ENCODE results near the gene GALNT8. TPM values are rescaled to one million over a fixed set of nuclear protein-coding genes. Genes with fewer than 3 reads are reported as not detected.
"Not testable (repeated sequence)": the region's sequence is repeated elsewhere in the genome, so short reads cannot be mapped to it uniquely, and the experiment has no call there.

The GALNT8 gene
- total RNA-seq, 1 donor from 2014 or later, result 1.5 TPM

- H3K27me3 ChIP-seq (ENCODE audit: low read depth), result no peaks in the 10 kb centered on the region
- H3K36me3 ChIP-seq, result no peaks in the 10 kb centered on the region
- intact Hi-C loops (cut with micrococcal nuclease), result no loop called here
- H3K4me3 ChIP-seq, result no peak overlapping the region
- no peak for DNase-seq
- H3K4me1 ChIP-seq, result no peaks in the 10 kb centered on the region
- H3K27ac ChIP-seq (replicated peaks), result no peak overlapping the region
- no peak for TF ChIP-seq CTCF (IDR thresholded peaks at IDR 0.05; ENCODE audit: borderline replicate concordance)
- no peaks in the 10 kb centered on the region for H3K9me3 ChIP-seq (replicated peaks)
Observed at GRCh38 chr12:4710113-4710512, 10.1 kb upstream of the GALNT8 start.

- Histone ChIP-seq H3K27me3 (ENCODE audit: low read depth) (peaks cover 4% of the 10 kb centered on the region), H3K4me1 (no peaks in the 10 kb centered on the region), H3K4me3 (no peak overlapping the region), H3K9me3 (replicated peaks) (no peaks in the 10 kb centered on the region), H3K27ac (replicated peaks) (no peak overlapping the region), H3K36me3 (no peaks in the 10 kb centered on the region)
- intact Hi-C loops (cut with micrococcal nuclease), result no loop called here
- DNase-seq, result no peak
- no peak for TF ChIP-seq CTCF (IDR thresholded peaks at IDR 0.05; ENCODE audit: borderline replicate concordance)
Observed at GRCh38 chr12:4714879-4715278, 5.3 kb upstream of the GALNT8 start.

GRCh38 chr12:4717806-4718205, 2.4 kb upstream of the GALNT8 start:
- intact Hi-C loops (cut with micrococcal nuclease), result no loop called here
- Histone ChIP-seq H3K27me3 (ENCODE audit: low read depth) (peaks cover 11% of the 10 kb centered on the region), H3K27ac (replicated peaks) (no peak overlapping the region), H3K36me3 (no peaks in the 10 kb centered on the region), H3K9me3 (replicated peaks) (no peaks in the 10 kb centered on the region), H3K4me3 (no peak overlapping the region), H3K4me1 (no peaks in the 10 kb centered on the region)
- TF ChIP-seq CTCF (IDR thresholded peaks at IDR 0.05; ENCODE audit: borderline replicate concordance), result no peak
- no peak for DNase-seq

- Histone ChIP-seq H3K27me3 (ENCODE audit: low read depth) (peaks cover 11% of the 10 kb centered on the region), H3K4me1 (no peaks in the 10 kb centered on the region), H3K36me3 (no peaks in the 10 kb centered on the region), H3K4me3 (no peak overlapping the region), H3K27ac (replicated peaks) (no peak overlapping the region), H3K9me3 (replicated peaks) (no peaks in the 10 kb centered on the region)
- DNase-seq, result no peak
- intact Hi-C loops (cut with micrococcal nuclease), result no loop called here
- TF ChIP-seq CTCF (IDR thresholded peaks at IDR 0.05; ENCODE audit: borderline replicate concordance), result no peak
Observed at GRCh38 chr12:4720637-4720995, 416 bp downstream of the GALNT8 start.

- H3K9me3 ChIP-seq (replicated peaks); H3K36me3 ChIP-seq; H3K27ac ChIP-seq (replicated peaks); H3K4me1 ChIP-seq; DNase-seq; intact Hi-C loops (cut with micrococcal nuclease); H3K4me3 ChIP-seq: not testable (repeated sequence)
- H3K27me3 ChIP-seq (ENCODE audit: low read depth), result peaks cover 11% of the 10 kb centered on the region
Observed at GRCh38 chr12:4721587-4721986, 1.4 kb downstream of the GALNT8 start.

- TF ChIP-seq CTCF (IDR thresholded peaks at IDR 0.05; ENCODE audit: borderline replicate concordance), result no peak
- intact Hi-C loops (cut with micrococcal nuclease), result no loop called here
- H3K36me3 ChIP-seq, result no peaks in the 10 kb centered on the region
Observed at GRCh38 chr12:4723226-4723625, 3.0 kb downstream of the GALNT8 start.

More at GRCh38 chr12:4723226-4723625, 3.0 kb downstream of the GALNT8 start:
- no peaks in the 10 kb centered on the region for H3K9me3 ChIP-seq (replicated peaks)
- peaks cover 11% of the 10 kb centered on the region for H3K27me3 ChIP-seq (ENCODE audit: low read depth)
- no peak overlapping the region for H3K4me3 ChIP-seq
- H3K27ac ChIP-seq (replicated peaks), result no peak overlapping the region
- DNase-seq, result no peak
- H3K4me1 ChIP-seq, result no peaks in the 10 kb centered on the region

Measured in left ventricle myocardium inferior (tissue), 1 donor.